ENCODE measurements around the gene RTKN2. TPM values are rescaled to one million over a fixed set of nuclear protein-coding genes. Genes with fewer than 3 reads are reported as not detected.

The RTKN2 gene
- total RNA-seq, 1 experiment from 2014 or later = 14.4 TPM

GRCh38 chr10:62303922-62304321, 35.3 kb upstream of the RTKN2 start:
- Histone ChIP-seq H3K27ac (ENCODE audit: insufficient read length, low read depth, low read length) (no peak overlapping the region), H3K56ac (ENCODE audit: insufficient read length, low read depth, low read length) (no peak overlapping the region), H3K4me2 (ENCODE audit: insufficient read depth, insufficient read length, low read length) (no peak overlapping the region), H3K4me1 (ENCODE audit: insufficient read depth, low read length) (no peaks in the 10 kb centered on the region; the same call in 1 of the 2 replicates), H3K4ac (ENCODE audit: low read depth, low read length) (no peak overlapping the region), H2BK5ac (ENCODE audit: insufficient read length, low read length) (no peak overlapping the region), H2BK12ac (ENCODE audit: insufficient read length, low read depth, low read length) (no peak overlapping the region), H3K18ac (ENCODE audit: insufficient read length, low read depth, low read length) (no peak overlapping the region), H3K9me3 (ENCODE audit: control insufficient read depth, low read depth, low read length) (no peaks in the 10 kb centered on the region), H2BK15ac (ENCODE audit: low read depth, low read length) (no peak overlapping the region), H3K23me2 (ENCODE audit: insufficient read length, low read depth, low read length, poor library complexity, severe bottlenecking) (no peaks in the 10 kb centered on the region), H4K5ac (ENCODE audit: insufficient read length, low read depth, low read length) (no peak overlapping the region), H3K23ac (ENCODE audit: insufficient read length, low read depth, low read length) (no peak overlapping the region), H3T11ph (ENCODE audit: low read length) (no peak overlapping the region), H3K27me3 (ENCODE audit: insufficient read depth, low read length) (no peaks in the 10 kb centered on the region), H2BK120ac (ENCODE audit: low read depth, low read length, poor library complexity, severe bottlenecking) (no peak overlapping the region), H2AFZ (ENCODE audit: low read length) (no peak overlapping the region), H4K8ac (replicated peaks; ENCODE audit: insufficient read length, low read depth, low read length) (no peak overlapping the region), H2AK5ac (ENCODE audit: insufficient read length, low read length) (no peak overlapping the region), H3K79me2 (ENCODE audit: insufficient read depth, low read length) (no peaks in the 10 kb centered on the region), H3K14ac (ENCODE audit: insufficient read depth, low read length) (no peak overlapping the region), H3K9ac (ENCODE audit: extremely low read depth, insufficient read length, low read length) (no peak overlapping the region), H2BK20ac (ENCODE audit: low read depth, low read length, poor library complexity, severe bottlenecking) (no peak overlapping the region), H4K20me1 (ENCODE audit: control insufficient read depth, insufficient read depth, insufficient read length) (no peaks in the 10 kb centered on the region), H3K79me1 (ENCODE audit: insufficient read depth, low read depth, low read length, poor library complexity, severe bottlenecking) (no peaks in the 10 kb centered on the region), H4K91ac (ENCODE audit: insufficient read length, low read depth, low read length) (no peak overlapping the region)
- Mint-ChIP-seq H3K36me3 (ENCODE audit: insufficient read depth in 1 of 3, low read depth in 3 of 3) (no peaks in the 10 kb centered on the region), H3K27me3 (ENCODE audit: low read depth) (no peaks in the 10 kb centered on the region), H3K27ac (no peak overlapping the region), H3K4me3 (no peak overlapping the region), H3K9me3 (peaks cover 0 to 5% of the 10 kb centered on the region in 2 experiments; a peak in 3 of 5 replicates), H3K4me1 (peaks cover 15 to 17% of the 10 kb centered on the region in 2 experiments)
- DNase-seq = no peak
- TF ChIP-seq, protein P1, sequence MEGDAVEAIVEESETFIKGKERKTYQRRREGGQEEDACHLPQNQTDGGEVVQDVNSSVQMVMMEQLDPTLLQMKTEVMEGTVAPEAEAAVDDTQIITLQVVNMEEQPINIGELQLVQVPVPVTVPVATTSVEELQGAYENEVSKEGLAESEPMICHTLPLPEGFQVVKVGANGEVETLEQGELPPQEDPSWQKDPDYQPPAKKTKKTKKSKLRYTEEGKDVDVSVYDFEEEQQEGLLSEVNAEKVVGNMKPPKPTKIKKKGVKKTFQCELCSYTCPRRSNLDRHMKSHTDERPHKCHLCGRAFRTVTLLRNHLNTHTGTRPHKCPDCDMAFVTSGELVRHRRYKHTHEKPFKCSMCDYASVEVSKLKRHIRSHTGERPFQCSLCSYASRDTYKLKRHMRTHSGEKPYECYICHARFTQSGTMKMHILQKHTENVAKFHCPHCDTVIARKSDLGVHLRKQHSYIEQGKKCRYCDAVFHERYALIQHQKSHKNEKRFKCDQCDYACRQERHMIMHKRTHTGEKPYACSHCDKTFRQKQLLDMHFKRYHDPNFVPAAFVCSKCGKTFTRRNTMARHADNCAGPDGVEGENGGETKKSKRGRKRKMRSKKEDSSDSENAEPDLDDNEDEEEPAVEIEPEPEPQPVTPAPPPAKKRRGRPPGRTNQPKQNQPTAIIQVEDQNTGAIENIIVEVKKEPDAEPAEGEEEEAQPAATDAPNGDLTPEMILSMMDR (conservative IDR thresholded peaks at IDR 0.05) = no peak
- WGBS (ENCODE audit: extremely low coverage, insufficient read length, low lambda C conversion rate) = no CpG with 5 or more reads among the region's 7 CpGs

Measured in H9 (cell line).